Measurements from ENCODE around the gene TNFRSF9. TPM values are rescaled to one million over a fixed set of nuclear protein-coding genes. Genes with fewer than 3 reads are reported as not detected.

Gene TNFRSF9
- polyA plus RNA-seq, 1 of the 3 experiments (the other 2 are of a cell fraction): 2.9 TPM

- Histone ChIP-seq H3K27me3 (ENCODE audit: insufficient read depth) (no peaks in the 10 kb centered on the region), H3K4me1 (ENCODE audit: control insufficient read depth in 1 of 2, insufficient read depth in 2 of 2, low read depth in 1 of 2, low read length in 1 of 2) (no peaks in the 10 kb centered on the region), H3K9me3 (no peaks in the 10 kb centered on the region), H3K9ac (no peak overlapping the region), H3K4me3 (ENCODE audit: low read depth in 2 of 2, low read length in 1 of 2) (no peak overlapping the region), H4K20me1 (ENCODE audit: insufficient read depth) (no peaks in the 10 kb centered on the region), H3K27ac (ENCODE audit: low read depth in 2 of 2, low read length in 1 of 2) (no peak overlapping the region), H3K4me2 (no peak overlapping the region), H3K79me2 (ENCODE audit: insufficient read depth) (no peaks in the 10 kb centered on the region), H3K36me3 (replicated peaks in 1 of 2; ENCODE audit: control insufficient read depth in 1 of 2, insufficient read depth in 2 of 2, low read length in 1 of 2) (no peaks in the 10 kb centered on the region), H3K9me2 (no peaks in the 10 kb centered on the region), H3F3A (replicated peaks; ENCODE audit: insufficient read depth) (no peaks in the 10 kb centered on the region), H2AFZ (ENCODE audit: low read depth) (peak overlapping the region; percentile 75; the same call in 1 of the 2 replicates)
- DNase-seq: no peak
- TF ChIP-seq TAF1 (IDR thresholded peaks at IDR 0.05; ENCODE audit: borderline replicate concordance, low read depth, low read length) (no peak), YY1 (IDR thresholded peaks at IDR 0.05; ENCODE audit: low read depth) (no peak), REST (IDR thresholded peaks at IDR 0.05; ENCODE audit: low read depth, low read length) (no peak), USF1 (IDR thresholded peaks at IDR 0.05; ENCODE audit: borderline replicate concordance, low read depth) (no peak), FOSL2 (IDR thresholded peaks at IDR 0.05; ENCODE audit: borderline replicate concordance, low read depth) (peak; percentile 9; the same call in 1 of the 2 replicates), POLR2AphosphoS5 (IDR thresholded peaks at IDR 0.05; ENCODE audit: low read depth, low read length) (no peak), FOXJ3 (CRISPR knock-in tag; IDR thresholded peaks at IDR 0.05) (no peak), SMC3 (IDR thresholded peaks at IDR 0.05; ENCODE audit: low read depth, low read length) (no peak), FOXM1 (IDR thresholded peaks at IDR 0.05; ENCODE audit: low read depth) (no peak)
- CTCF ChIA-PET: no interaction called here
- POLR2A ChIA-PET: interaction anchor here (1.1 kb wide), 1 partner anchor 14 kb away, joined by 3 read pairs; no protein-coding TSS in a partner anchor
- 86% methylated on average over 6 of the region's 6 CpGs for WGBS (ENCODE audit: low lambda C conversion rate)
Measured at GRCh38 chr1:7922301-7922700, 18.3 kb downstream of the TNFRSF9 start.

GRCh38 chr1:7921796-7922195, 18.8 kb downstream of the TNFRSF9 start:
- Histone ChIP-seq H3F3A (replicated peaks; ENCODE audit: insufficient read depth) (no peaks in the 10 kb centered on the region), H3K9ac (no peak overlapping the region), H3K4me1 (ENCODE audit: control insufficient read depth in 1 of 2, insufficient read depth in 2 of 2, low read depth in 1 of 2, low read length in 1 of 2) (no peaks in the 10 kb centered on the region), H3K27ac (ENCODE audit: low read depth in 2 of 2, low read length in 1 of 2) (no peak overlapping the region), H4K20me1 (ENCODE audit: insufficient read depth) (no peaks in the 10 kb centered on the region), H3K9me2 (no peaks in the 10 kb centered on the region), H3K4me3 (ENCODE audit: low read depth in 2 of 2, low read length in 1 of 2) (no peak overlapping the region), H2AFZ (ENCODE audit: low read depth) (peak overlapping the region; percentile 75; the same call in 1 of the 2 replicates), H3K79me2 (ENCODE audit: insufficient read depth) (no peaks in the 10 kb centered on the region), H3K36me3 (replicated peaks in 1 of 2; ENCODE audit: control insufficient read depth in 1 of 2, insufficient read depth in 2 of 2, low read length in 1 of 2) (no peaks in the 10 kb centered on the region), H3K4me2 (no peak overlapping the region), H3K27me3 (ENCODE audit: insufficient read depth) (no peaks in the 10 kb centered on the region), H3K9me3 (no peaks in the 10 kb centered on the region)
- CTCF ChIA-PET: no interaction called here
- no peak for TF ChIP-seq EZH2phosphoT487 (IDR thresholded peaks at IDR 0.05; ENCODE audit: borderline replicate concordance, low read depth)
- TF ChIP-seq RAD21 (IDR thresholded peaks at IDR 0.05; ENCODE audit: low read length): no peak
- no peak for TF ChIP-seq CTCF (IDR thresholded peaks at IDR 0.05)
- TF ChIP-seq NRF1 (IDR thresholded peaks at IDR 0.05; ENCODE audit: low read depth, low read length): no peak
- TF ChIP-seq POLR2AphosphoS5 (IDR thresholded peaks at IDR 0.05; ENCODE audit: low read depth, low read length): no peak
- no peak for TF ChIP-seq TEAD4 (IDR thresholded peaks at IDR 0.05; ENCODE audit: borderline replicate concordance, insufficient read depth)
- no peak for TF ChIP-seq MXI1 (IDR thresholded peaks at IDR 0.05; ENCODE audit: low read depth, low read length)
- TF ChIP-seq RXRA (IDR thresholded peaks at IDR 0.05; ENCODE audit: borderline replicate concordance, low read depth): no peak
- no peak for TF ChIP-seq PBX3 (IDR thresholded peaks at IDR 0.05)
- TF ChIP-seq YY1 (IDR thresholded peaks at IDR 0.05; ENCODE audit: low read depth): no peak
- TF ChIP-seq FOSL2 (IDR thresholded peaks at IDR 0.05; ENCODE audit: borderline replicate concordance, low read depth): no peak
- TF ChIP-seq GATA2 (CRISPR knock-in tag; IDR thresholded peaks at IDR 0.05): no peak
- no peak for TF ChIP-seq FOXM1 (IDR thresholded peaks at IDR 0.05; ENCODE audit: low read depth)
- DNase-seq: no peak
- POLR2A ChIA-PET: interaction anchor here (1.1 kb wide), 1 partner anchor 13 kb away, joined by 3 read pairs; no protein-coding TSS in a partner anchor
- WGBS (ENCODE audit: low lambda C conversion rate): 89% methylated on average over 7 of the region's 7 CpGs
